HG03060 (cell line): ENCODE results near the gene GNL2.
"Not testable (repeated sequence)": the region's sequence is repeated elsewhere in the genome, so short reads cannot be mapped to it uniquely, and the experiment has no call there.

Source experiments
- ATAC-seq: cut with Tn5 transposase; IDR thresholded peaks from one replicate; pipeline ENCODE4 v1.9.1; 2021; ENCODE audit warnings: low read depth, moderate number of reproducible peaks; ENCODE audit not compliant: unreplicated experiment

Gene GNL2

DNA sequence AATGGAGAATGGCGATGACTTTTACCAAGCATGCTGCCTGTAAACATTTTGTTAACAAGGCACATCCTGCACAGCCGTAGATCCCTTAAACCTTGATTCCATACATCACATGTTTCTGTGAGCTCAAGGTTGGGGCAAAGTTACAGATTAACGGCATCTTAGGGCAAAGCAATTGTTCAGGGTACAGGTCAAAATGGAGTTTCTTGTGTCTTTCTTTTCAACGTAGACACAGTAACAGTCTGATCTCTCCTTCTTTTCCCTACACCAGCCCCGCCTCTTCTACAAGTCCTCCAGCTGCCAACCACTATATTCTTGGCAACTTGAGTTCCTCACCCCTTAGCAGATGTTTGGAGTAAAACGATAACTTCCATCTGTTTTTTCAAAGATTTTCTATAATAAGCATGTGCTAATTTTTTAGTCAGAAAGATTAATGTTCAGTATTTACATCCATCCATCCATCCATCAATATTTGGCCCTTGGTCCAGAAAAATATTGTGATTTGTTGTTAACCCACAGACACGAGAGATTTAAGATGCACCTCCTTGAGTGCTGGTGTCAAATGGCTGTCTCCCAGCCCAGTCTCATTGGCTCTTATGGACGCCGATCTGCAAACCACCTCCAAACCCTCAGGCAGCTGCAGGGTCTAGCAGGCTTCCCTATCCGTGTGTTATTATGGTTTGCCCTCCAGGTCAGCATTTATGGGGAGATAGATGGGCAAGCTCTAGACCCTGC, 35.2 kb downstream of the GNL2 start:
- no peak for ATAC-seq

DNA sequence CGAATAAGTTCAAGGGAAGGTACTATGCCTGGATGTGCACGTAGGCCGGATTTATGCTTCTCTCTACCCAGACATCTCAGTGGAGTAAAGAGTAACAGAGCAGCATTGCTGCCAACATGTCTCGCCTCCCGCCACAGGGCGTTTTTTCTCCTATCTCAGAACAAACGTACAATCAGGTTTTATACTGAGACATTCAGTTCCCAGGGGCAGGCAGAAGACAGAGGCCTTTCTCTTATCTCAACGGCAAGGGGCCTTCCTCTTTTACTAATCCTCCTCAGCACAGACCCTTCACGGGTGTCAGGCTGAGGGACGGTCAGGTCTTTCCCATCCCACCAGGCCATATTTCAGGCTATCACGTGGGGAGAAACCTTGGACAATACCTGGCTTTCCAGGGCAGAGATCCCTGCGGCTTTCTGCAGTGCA, 35.8 kb downstream of the GNL2 start:
- not testable (repeated sequence) for ATAC-seq

DNA sequence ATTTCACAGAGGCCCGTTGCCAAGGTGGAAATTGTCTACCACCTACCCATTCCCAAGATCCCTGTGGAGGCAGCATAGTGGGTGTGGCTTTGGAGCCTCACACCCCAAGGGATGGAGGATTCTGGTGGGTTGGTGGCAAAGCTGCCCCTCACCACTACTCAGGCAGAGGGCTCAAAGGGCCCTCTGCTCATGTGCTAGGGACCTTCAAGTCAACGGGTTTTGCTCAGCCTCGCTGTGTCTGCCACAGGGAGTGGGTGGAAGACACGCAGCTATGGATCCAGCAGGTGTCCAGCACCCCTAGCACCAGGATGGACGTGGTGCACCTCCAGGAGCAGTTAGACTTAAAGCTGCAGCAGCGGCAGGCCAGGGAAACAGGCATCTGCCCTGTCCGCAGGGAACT, 36.7 kb downstream of the GNL2 start:
- no peak for ATAC-seq

DNA sequence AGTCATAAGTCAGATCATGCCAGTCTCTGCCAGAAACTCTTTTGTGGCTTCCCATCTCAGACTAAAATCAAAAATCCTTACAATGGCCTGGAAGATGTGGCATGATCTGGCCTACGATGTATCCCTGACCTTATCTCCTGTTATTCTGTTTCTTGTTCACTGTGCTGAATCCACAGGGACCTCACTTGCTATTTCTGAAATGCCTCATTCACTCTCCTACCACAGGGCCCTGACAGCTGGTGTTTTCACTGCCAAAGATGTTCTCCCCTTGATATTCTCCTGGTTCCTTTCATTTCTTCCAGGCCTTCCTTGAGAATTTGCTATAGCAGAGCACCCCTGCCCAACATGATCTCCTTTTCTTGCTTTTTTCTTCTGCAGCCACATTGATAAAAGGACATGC, 37.3 kb downstream of the GNL2 start:
- ATAC-seq: no peak

DNA sequence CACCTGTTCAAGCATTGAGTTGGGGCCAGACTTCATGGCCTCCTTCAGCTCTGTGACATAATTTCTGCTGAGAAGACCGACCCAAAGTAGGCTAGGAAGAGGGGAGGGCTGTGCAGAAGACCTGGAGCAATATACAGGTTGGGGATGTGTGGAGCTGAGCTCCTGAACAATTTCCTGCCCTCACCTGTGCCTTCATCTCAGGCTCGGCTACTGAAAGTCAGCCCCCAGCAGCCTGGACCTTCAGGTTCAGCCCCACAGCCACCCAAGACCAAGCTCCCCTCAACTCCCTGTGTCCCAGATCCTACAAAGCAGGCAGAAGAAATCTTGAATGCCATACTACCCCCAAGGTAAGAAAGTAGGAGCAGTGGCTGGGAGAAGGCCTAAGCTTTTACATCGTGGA, 38.3 kb downstream of the GNL2 start:
- ATAC-seq: no peak

DNA sequence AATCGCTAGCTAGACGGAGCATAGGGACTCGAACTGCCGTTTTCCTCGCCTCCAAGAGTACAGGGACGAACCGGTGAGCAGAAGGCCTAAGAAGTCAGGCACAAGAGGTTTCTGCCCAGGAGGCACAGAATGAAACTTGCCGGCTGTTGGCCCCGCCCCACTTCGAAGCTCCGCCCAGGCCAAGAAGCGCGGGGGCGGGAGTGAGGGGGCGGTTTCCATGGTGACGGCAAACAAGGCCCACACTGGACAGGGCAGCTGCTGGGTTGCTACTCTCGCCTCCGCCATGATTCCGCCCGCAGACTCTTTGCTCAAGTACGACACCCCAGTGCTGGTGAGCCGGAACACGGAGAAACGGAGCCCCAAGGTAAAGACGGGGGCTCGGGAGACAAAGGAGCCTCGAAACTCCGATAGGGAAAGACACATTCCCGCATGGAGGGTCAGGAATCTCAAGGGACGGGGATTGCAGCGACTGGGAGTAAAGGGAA, 39.0 kb downstream of the GNL2 start, which contains the start of gene DNALI1:
DNALI1 (plus strand) TSS at position 229 of the 485 bp plus-strand sequence; CDS start at position 284, 55 bp downstream.
- ATAC-seq: no peak

DNA sequence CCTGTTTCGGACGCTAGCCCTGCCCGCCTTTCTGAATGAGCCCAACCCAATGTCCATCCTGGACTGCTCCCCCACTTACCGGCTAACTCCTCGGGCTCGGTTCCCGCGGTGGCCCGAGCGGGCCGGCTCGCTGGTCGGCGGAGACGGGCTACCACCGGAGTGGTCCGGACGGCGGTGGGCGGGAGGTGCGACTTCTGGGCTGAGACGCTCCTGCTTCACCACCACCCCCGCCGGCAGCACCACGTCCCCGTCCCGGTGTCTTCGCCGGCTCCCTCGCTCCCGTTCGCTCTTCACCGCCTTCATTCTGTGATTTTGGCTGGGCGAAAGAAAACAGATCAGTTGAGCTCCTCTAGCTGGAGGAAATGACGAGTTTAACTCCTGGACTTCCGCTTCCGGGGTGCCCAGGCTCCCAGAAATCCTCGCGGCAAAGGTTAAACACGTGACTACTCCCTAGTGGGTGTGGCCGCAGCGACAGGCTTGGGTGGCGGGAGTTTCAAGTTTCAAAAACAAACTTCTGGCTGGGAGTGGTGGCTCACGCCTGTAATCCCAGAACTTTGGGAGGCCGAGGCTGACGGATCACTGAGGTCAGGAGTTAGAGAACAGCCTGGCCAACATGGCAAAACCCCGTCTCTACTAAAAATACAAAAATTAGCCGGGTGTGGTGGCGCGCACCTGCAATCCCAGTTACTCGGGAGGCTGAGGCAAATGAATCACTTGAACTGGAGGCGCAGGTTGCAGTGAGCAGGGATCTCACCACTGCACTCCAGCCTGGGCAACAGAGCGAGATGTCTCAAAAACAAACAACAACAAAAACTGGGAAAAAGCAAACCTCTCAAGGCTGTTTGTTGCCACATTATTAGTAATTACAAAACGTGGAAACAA, 41.6 kb downstream of the GNL2 start, which contains the start of gene SNIP1:
SNIP1 (minus strand) TSS at position 367 of the 882 bp plus-strand sequence; CDS start at position 303, 64 bp downstream.
- ATAC-seq: peak; percentile 68

DNA sequence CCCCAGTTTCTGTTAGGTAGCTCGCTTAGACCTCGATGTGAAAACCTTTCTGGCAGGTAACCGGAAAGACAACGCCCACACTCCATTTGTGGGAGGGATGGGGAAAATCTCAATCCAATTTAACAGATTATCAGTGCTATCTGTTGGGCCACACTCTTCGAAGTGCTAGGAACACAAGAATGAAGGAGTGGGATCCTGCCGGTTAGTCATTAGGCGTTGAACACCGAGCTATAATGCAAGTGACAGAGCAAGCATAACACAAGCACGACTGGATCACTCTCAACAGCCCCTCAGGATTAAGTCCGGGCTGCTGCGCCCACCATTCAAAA, 42.2 kb downstream of the GNL2 start:
- ATAC-seq: peak; percentile 18

DNA sequence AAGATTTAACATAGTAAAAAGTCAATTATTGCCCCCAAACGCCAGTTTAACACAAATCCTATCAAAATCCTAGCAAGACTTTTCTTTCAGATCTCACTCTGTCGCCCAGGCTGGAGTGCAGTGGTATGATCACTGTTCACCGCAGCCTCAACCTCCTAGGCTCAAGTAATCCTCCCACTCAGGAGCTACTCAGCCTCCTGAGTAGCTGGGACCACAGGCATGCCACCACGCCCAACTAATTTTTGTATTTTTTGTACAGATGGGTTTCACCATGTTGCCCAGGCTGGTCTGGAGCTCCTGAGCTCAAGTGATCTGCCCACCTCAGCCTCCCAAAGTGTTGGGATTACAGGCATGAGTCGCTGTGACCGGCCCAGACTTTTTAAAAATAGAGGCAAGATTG, 46.4 kb downstream of the GNL2 start:
- no peak for ATAC-seq

DNA sequence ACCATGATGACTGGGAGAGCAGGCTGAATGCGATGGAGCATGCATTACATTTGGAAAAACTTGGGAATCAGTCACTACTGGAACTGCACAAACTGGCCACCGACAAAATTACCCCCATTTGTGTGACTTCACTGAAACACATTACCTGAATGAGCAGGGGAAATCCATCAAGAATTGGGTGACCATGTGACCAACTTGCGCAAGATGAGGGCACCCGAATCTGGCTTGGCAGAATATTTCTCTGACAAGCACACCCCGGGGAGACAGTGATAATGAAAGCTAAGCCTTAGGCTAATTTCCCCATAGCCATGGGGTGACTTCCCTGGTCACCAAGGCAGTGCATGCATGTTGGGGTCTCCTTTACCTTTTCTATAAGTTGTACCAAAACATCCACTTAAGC, 50.7 kb downstream of the GNL2 start:
- no peak for ATAC-seq

DNA sequence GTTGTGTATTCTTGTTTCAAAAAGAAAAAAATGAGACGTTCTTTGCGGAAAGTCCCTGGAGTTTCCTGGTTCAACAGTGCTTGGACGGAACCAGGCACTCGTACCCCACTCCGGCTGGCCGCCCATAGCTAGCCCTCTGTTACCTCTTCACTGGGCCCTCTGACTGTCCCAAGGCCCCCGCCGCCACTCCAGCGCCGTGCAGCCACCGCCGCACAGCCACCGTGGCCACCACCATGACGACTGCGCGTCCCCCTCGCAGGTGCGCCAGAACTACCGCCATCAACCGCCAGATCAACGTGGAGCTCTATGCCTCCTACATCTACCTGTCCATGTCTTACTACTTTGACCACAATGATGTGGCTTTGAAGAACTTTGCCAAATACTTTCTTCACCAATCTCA, 51.2 kb downstream of the GNL2 start:
- ATAC-seq: no peak

DNA sequence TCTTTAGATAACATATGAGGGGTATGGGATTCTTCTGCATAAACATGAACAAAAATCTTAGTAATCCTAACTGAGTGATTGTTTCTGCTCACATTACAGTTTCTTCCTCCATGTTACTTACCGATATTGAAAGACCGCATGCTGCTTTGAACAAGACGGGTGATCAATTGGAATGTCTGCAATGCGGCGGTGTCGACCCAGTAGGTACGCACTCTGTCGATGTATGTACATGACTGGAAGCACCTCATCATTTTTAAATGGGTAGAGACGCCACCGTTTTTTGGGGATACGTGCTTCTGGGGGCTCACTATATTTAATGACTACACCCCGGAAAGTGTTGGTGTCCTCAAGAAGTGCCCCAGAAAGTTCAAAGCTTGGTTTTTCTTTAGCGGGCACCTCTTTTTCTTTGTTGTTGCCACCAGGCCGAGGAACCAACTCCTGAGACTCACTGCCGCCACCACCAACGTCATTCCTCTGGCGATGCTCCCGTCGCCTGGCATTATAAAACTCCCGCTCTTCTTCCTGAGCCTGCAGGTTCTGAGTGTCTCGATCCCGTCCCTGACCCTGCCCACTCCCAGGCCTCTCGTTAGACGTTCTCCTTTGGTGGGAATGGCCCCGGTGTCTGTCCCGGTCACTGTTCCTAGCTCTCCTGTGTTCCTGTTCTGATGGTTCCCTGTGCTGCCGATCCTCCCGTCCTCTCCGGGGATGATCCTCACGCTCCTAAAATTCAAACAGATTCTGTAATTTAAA, 55.5 kb downstream of the GNL2 start:
- no peak for ATAC-seq

DNA sequence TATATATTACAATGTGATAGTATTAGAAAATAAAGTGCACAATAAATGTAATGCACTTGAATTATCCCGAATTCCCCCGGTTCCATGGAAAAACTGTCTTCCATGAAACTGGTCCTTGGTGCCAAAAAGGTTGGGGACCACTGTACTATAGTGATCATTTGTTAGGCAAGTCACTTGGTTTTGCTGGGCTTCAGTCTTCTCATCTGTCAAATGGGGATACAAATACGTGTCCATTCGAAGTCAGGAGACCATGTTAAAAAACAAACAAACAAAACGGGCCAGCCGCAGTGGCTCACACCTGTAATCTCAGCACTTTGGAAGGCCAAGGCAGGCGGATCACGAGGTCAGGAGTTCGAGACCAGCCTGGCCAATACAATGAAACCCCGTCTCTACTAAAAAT, 56.6 kb downstream of the GNL2 start:
- ATAC-seq: not testable (repeated sequence)

DNA sequence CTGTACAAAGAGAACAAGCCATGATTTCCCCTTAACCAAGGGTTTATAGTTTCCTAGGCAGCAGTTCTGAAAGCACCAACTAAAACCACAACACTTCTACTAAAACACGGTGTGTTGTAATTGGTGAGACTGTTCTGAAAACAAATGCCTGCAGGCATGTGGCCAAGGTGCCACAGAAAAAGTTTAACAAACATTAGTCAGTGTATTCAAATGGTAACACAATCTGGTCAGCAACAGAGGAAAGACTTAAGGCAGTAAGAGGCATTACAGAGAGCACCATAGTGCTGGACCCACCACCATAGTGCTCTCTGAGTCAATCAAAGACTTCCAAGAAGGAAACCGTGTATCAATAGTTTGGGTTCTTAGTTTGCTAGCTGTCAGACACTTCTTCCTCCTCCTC, 58.4 kb downstream of the GNL2 start:
- ATAC-seq: no peak

DNA sequence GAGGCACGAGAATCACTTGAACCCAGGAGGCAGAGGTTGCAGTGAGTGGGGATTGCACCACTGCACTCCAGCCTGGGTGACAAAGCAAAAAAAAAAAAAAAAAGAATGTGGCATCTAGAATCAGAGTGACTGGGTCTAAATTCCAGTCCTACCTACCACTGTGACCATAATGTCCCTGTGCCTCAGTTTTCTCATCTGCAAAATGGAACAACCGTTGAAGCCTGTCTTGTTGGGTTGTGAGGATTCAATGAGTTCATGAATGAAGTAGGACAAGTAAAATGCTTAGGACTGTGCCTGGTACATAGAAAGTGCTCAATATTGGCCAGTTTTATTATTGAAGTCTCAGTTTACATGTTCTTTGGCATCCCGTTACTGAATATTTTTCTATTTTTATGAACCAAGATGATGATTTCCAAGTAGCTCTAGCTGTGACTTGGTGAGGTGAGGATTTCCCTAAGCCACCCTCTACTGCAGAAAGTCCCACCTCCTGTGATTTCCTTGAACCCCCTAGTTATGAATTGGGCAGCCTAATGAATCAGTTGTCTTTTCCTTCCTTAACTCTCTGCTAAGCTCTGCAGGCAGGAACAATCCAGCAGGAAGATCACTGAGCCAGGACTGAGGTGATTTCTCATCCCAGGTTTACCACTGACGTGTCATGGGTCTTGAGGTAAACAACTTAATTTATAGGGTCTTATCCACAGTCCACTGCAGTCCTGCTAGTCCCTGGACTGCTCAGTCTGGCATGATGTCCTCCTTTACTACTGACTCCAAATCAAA, 62.2 kb downstream of the GNL2 start:
- no peak for ATAC-seq

DNA sequence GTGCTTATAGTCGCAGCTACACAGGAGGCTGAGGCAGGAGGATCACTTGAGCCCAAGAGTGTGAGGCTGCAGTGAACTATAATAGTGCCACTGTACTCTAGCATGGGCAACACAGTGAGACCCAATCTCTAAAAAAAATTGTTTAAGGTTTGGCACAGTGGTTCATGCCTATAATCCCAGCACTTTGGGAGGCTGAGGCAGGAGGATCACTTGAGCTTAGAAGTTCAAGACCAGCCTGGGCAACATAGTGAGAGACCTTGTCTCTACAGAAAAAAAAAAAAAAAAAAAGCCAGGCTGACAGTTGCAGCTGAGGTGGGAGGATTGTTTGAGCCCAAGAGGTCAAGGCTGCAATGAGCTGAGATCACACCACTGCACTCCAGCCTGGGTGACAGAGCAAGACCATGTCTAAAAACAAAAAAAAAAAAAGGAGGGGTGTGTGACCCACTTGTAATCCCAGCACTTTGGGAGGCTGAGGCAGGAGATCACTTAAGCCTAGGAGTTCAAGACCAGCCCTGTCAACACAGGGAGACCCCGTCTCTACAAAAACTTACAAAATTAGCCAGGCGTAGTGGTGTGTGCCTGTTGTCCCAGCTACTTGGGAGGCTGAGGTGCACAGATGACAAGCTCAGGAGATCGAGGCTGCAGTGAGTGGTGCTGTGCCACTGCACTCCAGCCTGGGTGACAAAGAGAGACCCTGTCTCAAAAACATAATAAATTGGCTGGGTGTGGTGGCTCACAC, 63.1 kb downstream of the GNL2 start:
- ATAC-seq: not testable (repeated sequence)

DNA sequence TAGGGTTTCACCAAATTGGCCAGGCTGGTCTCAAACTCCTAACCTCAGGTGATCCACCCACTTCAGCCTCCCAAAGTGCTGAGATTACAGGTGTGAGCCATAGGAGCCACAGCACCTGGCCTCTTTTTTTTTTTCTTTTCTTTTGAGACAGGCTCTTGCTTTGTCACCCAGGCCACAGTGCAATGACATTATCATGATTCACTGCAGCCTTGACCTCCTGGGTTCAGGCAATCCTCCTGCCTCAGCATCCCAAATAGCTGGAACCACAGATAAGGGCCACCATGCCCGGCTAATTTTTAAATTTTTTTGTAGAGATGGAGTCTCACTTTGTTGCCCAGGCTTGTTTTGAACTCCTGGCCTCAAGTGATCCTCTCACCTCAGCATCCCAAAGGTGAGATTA, 65.8 kb downstream of the GNL2 start:
- not testable (repeated sequence) for ATAC-seq

DNA sequence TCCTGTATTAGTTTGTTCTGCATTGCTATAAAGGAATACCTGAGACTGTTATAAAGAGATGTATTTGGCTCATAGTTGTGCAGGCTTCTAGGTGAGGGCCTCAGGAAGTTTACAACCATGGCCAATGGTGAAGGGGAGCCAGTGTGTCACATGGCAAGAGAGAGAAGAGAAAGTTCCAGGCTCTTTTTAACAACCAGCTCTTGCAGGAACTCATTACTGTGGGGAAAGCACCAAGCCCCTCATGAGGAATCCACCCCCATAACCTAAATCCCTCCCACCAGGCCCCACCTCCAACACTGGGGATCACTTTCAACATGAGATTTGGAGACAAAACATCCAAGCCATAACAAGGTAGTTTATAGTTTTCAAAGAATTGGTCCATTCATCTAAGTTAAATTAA, 76.1 kb downstream of the GNL2 start:
- no peak for ATAC-seq

DNA sequence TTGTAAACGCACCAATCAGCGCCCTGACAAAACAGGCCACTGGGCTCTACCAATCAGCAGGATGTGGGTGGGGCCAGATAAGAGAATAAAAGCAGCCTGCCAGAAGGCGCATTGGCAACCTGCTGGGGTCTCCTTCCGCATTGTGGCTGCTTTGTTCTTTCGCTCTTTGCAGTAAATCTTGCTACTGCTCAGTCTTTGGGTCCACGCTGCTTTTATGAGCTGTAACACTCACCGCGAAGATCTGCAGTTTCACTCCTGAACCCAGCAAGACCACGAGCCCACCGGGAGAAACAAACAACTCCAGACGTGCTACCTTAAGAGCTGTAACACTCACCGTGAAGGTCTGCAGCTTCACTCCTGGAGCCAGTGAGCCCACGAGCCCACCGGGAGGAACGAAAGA, 76.8 kb downstream of the GNL2 start:
- not testable (repeated sequence) for ATAC-seq
